Fibroblast of the aortic adventitia (primary cell): Measurements from ENCODE around the gene GPC6. TPM values are rescaled to one million over a fixed set of nuclear protein-coding genes. Genes with fewer than 3 reads are reported as not detected.
A peak's percentile ranks its signal among the peaks of the same experiment; 100 is the strongest.
"Not testable (repeated sequence)": the region's sequence is repeated elsewhere in the genome, so short reads cannot be mapped to it uniquely, and the experiment has no call there.

Experiments used
- DNase-seq: peaks from one replicate; pipeline ENCODE4 v3.0.0-alpha.2; 2010; ENCODE audit warnings: low read depth
- H3K4me3 ChIP-seq: 2 replicates; pipeline ENCODE4 v1.5.1; 2011; ENCODE audit warnings: low read depth, mild to moderate bottlenecking, control low read depth, low read length, moderate library complexity
- CTCF ChIP-seq: IDR thresholded peaks from 2 replicates; pipeline ENCODE4 v1.5.1; 2011; ENCODE audit warnings: mild to moderate bottlenecking, low read length, control low read depth, inconsistent platforms; ENCODE audit not compliant: insufficient read depth
- total RNA-seq: library from RNA; depleted of rRNA; stranded (reverse); fragments of >200 nt; gene quantifications from 2 replicates; pipeline ENCODE4 v1.2.3, GENCODE V29; 2012; ENCODE audit warnings: low replicate concordance

GPC6 gene
- total RNA-seq, 1 donor = 92.6 TPM

DNA sequence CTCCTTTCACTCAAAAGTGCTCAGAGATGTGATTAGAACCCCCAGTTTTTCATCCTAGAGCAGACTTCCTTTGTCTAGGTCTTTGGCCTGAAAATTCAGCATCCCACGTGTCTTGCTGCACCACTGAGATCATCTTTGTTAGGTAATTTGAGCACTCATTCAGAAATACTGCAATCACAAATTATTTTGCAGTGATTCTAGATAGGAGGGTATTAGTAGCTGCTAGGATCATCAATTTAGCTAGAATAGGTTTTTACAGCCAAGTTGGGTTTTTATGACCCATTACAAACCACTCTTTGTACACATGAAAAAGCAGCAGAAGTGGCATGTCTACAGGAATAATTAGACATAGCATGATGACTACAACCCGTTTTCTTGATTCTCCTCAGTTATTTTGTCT is 219.6 kb downstream of the GPC6 start:
- H3K4me3 ChIP-seq = no peak overlapping the region
- TF ChIP-seq CTCF = no peak
- DNase-seq = no peak

- TF ChIP-seq CTCF = no peak
- peak; percentile 40 for DNase-seq
Measured at GRCh38 chr13:93450191-93450621, 223.6 kb downstream of the GPC6 start.

GRCh38 chr13:93450761-93451160 is 224.2 kb downstream of the GPC6 start:
- H3K4me3 ChIP-seq = no peak overlapping the region
- TF ChIP-seq CTCF = no peak
- no peak for DNase-seq

More at GRCh38 chr13:93450191-93450621, 223.6 kb downstream of the GPC6 start:
- no peak overlapping the region for H3K4me3 ChIP-seq

DNA sequence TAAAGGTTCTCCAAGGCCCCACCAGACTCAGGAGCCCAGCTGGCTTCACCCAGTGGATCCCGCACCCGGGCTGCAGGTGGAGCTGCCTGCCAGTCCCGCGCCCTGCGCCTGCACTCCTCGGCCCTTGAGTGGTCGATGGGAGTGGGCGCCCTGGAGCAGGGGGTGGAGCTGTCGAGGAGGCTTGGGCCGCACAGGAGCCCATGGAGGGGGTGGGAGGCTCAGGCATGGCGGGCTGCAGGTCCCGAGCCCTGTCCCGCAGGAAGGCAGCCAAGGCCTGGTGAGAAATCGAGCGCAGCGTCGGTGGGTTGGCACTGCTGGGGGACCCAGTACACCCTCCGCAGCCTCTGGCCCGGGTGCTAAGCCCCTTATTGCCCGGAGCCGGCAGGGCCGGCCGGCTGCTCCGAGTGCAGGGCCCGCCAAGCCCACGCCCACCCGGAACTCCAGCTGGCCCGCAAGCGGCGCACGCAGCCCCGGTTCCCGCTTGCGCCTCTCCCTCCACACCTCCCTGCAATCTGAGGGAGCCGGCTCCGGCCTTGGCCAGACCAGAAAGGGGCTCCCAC is 228.1 kb downstream of the GPC6 start:
- not testable (repeated sequence) for DNase-seq

DNA sequence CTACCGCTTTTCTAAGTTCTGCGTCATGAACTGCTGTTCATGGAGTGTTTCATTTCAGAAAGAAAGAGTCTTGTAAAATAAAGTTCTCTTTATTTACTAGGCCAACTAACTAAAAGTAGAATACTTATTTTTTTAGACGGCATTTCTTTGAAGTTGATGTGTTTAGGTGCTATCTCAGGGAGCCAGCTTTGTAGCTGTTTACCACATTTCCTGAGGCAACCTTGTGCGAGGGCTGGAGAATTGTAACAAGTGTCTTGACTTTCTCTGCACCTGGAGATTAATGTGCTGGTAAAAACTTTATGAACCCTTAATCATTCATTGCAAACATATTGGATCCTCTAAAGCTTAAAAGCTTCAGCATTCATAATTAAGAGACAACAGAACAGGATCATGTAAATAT is 229.3 kb downstream of the GPC6 start:
- H3K4me3 ChIP-seq = no peak overlapping the region
- no peak for TF ChIP-seq CTCF

More for the DNA sequence above, 228.1 kb downstream of the GPC6 start:
- H3K4me3 ChIP-seq = not testable (repeated sequence)

GRCh38 chr13:93460005-93460404 is 233.4 kb downstream of the GPC6 start:
- no peak for TF ChIP-seq CTCF
- no peak overlapping the region for H3K4me3 ChIP-seq
- no peak for DNase-seq

More for the DNA sequence above, 229.3 kb downstream of the GPC6 start:
- DNase-seq = no peak

- H3K4me3 ChIP-seq = no peak overlapping the region
- DNase-seq = no peak
- no peak for TF ChIP-seq CTCF
Measured at GRCh38 chr13:93462151-93462550, 235.5 kb downstream of the GPC6 start.
